Subcutaneous abdominal adipose tissue (tissue), 5 donors: ENCODE measurements around the gene OXSR1.
"Not testable (repeated sequence)": the region's sequence is repeated elsewhere in the genome, so short reads cannot be mapped to it uniquely, and the experiment has no call there.

Source experiments
- H3K27ac ChIP-seq: one replicate; pipeline ENCODE4 v1.7.0; 2013; ENCODE audit warnings: low read depth, mild to moderate bottlenecking, inconsistent platforms, low read length, moderate library complexity
- H3K27me3 ChIP-seq, 5 donors: one replicate each; pipeline ENCODE4 v1.7.0; 2013; ENCODE audit warnings: low read length in 5 of 5, inconsistent platforms in 1 of 5; ENCODE audit not compliant: control insufficient read depth in 5 of 5, insufficient read depth in 4 of 5
- H3K36me3 ChIP-seq, 5 donors: one replicate each; pipeline ENCODE4 v1.7.0; 2013; ENCODE audit warnings: low read length in 5 of 5; ENCODE audit not compliant: control insufficient read depth in 5 of 5, insufficient read depth in 5 of 5
- H3K4me1 ChIP-seq, 5 donors: one replicate each; pipeline ENCODE4 v1.7.0; 2013; ENCODE audit warnings: low read length in 5 of 5, mild to moderate bottlenecking in 3 of 5, moderate library complexity in 1 of 5; ENCODE audit not compliant: control insufficient read depth in 5 of 5, insufficient read depth in 5 of 5
- H3K4me3 ChIP-seq, 5 donors: one replicate each; pipeline ENCODE4 v1.7.0; 2013; ENCODE audit warnings: low read length in 5 of 5, low read depth in 1 of 5
- H3K9ac ChIP-seq, 5 donors: one replicate each; pipeline ENCODE4 v1.7.0; 2013; ENCODE audit warnings: low read length in 5 of 5, mild to moderate bottlenecking in 4 of 5, moderate library complexity in 3 of 5
- H3K9me3 ChIP-seq, 5 donors: one replicate each; pipeline ENCODE4 v1.7.0; 2013; ENCODE audit warnings: low read length in 5 of 5; ENCODE audit not compliant: control insufficient read depth in 5 of 5
- donor health status: healthy.
- donor health status: healthy.
- donor health status: healthy.
- donor health status: healthy.
- donor health status: healthy.

Gene OXSR1

DNA sequence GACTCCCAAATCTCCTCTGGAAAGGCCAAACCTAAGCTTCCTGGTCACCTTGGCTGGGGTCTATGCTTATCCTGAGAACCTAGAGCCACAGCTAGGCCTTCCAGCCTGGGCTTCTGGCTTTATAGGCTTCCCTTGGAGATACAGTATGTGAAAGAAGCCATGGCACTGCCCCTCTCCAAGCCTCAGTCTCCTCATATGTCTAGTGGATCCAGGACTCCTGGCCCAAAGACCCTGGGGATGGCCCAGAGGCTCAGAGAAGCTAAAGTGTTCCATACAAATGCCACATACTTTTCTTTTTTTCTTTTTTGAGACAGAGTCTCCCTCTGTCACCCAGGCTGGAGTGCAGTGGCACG lies 37.1 kb upstream of the OXSR1 start:
- no peaks in the 10 kb centered on the region for H3K9me3 ChIP-seq
- H3K36me3 ChIP-seq = peaks cover 7 to 98% (median 90%) of the 10 kb centered on the region in 5 donors
- H3K27ac ChIP-seq = no peak overlapping the region
- no peak overlapping the region for H3K9ac ChIP-seq
- H3K27me3 ChIP-seq = no peaks in the 10 kb centered on the region
- no peak overlapping the region for H3K4me3 ChIP-seq
- H3K4me1 ChIP-seq = peaks cover 0 to 38% (median 27%) of the 10 kb centered on the region in 5 donors

DNA sequence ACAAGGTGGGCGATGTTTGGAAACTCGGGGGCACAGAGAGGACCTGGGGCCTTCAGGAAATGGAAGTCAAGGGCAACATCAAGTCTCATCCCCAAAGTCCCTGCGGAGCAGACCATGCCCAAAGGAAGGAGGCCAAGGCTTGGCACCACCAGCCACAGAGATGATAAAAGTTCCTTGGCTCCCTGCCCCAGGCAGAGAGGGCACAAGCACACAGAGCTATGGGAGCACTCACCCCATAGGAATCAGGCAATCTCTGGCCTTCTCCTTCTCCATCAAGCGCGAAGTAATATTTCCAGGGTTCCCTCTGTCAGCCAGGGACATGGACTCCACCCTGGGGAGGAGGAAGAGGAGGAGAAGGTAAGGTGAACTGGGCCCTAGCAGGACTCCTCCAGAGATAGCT lies 36.3 kb upstream of the OXSR1 start:
- Histone ChIP-seq H3K9me3 (no peaks in the 10 kb centered on the region), H3K27ac (peak overlapping the region; percentile 49), H3K9ac (peak overlapping the region in 2 of 5 donors; percentile 7 to 38), H3K4me3 (peak overlapping the region in 1 of 5 donors; percentile 10), H3K36me3 (peaks cover 7 to 99% (median 90%) of the 10 kb centered on the region in 5 donors), H3K4me1 (peaks cover 0 to 46% (median 35%) of the 10 kb centered on the region in 5 donors), H3K27me3 (no peaks in the 10 kb centered on the region)

DNA sequence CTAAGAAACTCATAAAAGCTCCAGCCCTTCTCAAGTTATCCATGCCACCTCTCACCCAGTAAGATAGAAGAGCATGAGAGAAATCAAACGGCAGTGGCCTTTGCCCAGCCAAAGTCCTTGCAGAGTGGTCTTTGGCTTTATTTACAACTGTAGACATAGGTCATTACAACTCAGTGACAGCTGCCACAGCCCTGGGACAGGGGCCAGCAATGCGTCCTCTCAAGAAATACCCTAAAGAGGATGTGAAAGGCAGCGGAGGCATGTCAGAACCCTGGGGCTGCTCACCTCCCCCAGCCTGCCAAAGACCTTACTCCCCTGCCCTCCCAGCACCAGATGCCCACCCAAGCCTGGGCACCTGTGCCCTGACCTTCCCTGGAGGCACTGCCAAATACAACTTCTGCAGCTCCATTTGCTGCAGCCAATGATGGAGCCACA lies 34.7 kb upstream of the OXSR1 start:
- Histone ChIP-seq H3K9me3 (no peaks in the 10 kb centered on the region), H3K4me3 (no peak overlapping the region), H3K9ac (no peak overlapping the region), H3K4me1 (peaks cover 0 to 61% (median 49%) of the 10 kb centered on the region in 5 donors), H3K27ac (no peak overlapping the region), H3K27me3 (no peaks in the 10 kb centered on the region), H3K36me3 (peaks cover 0 to 91% (median 80%) of the 10 kb centered on the region in 5 donors)

DNA sequence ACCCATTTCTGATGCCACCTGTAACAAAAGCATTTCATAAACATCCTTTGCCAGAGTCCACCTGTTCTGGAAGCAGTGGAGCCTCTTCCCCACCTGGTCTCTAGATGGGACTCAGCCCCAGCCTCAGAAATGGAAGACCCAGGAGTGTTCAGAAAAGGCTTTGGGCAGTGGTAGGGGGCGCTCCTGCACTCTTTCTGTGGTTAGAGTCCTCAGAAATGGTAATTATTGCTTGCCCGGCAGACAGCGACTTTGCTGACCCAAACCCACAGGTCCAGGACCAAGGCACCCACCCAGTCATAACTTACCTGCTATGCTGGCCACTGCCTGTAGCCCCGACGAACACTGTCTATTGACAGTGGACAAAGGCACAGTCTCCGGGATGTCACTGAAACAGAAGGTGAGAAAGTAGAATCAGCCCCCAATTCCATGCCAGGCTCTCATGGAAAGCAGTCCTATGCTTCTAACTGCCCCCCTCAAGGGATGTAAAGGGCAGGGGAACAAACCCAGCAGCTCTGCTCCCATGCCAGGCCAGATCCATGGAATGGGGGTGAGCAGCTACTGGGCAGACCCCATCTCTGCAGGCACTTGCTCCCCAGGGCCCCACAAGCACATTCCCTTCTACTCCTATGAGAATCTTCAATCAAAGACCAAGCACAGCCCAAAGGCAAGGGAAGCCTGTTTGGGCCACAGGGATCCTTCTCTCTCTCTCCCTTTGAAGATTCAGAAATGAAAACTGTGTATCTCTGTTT lies 33.5 kb upstream of the OXSR1 start:
- Histone ChIP-seq H3K27ac (peak overlapping the region; percentile 37), H3K9ac (peak overlapping the region in 2 of 5 donors; percentile 2 to 27), H3K36me3 (peaks cover 0 to 80% (median 68%) of the 10 kb centered on the region in 5 donors), H3K4me3 (no peak overlapping the region), H3K9me3 (no peaks in the 10 kb centered on the region), H3K27me3 (no peaks in the 10 kb centered on the region), H3K4me1 (peaks cover 2 to 70% (median 60%) of the 10 kb centered on the region in 5 donors)

DNA sequence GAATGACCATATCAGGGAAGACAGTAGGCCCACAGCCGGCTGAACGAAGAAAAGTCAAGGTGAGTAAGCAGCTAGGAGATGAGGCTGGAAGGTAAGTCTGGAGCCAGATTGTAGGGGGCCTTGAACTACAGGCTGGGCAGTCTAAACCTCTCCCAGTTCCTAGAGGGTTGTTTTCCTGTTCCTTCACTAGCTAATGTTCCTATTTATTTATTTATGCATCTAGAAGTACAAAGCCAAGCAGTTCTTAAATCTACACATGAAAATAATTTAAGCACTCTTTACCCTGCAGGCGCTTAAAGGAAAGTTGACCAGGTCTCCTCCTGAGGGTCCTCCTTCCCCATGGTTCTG lies 32.2 kb upstream of the OXSR1 start:
- Histone ChIP-seq H3K27ac (peak overlapping the region; percentile 76), H3K9me3 (no peaks in the 10 kb centered on the region), H3K27me3 (peaks cover 0 to 3% (median 0%) of the 10 kb centered on the region in 5 donors), H3K4me3 (no peak overlapping the region), H3K9ac (peak overlapping the region in 1 of 5 donors; percentile 64), H3K4me1 (peaks cover 8 to 77% (median 68%) of the 10 kb centered on the region in 5 donors), H3K36me3 (peaks cover 0 to 66% (median 54%) of the 10 kb centered on the region in 5 donors)

DNA sequence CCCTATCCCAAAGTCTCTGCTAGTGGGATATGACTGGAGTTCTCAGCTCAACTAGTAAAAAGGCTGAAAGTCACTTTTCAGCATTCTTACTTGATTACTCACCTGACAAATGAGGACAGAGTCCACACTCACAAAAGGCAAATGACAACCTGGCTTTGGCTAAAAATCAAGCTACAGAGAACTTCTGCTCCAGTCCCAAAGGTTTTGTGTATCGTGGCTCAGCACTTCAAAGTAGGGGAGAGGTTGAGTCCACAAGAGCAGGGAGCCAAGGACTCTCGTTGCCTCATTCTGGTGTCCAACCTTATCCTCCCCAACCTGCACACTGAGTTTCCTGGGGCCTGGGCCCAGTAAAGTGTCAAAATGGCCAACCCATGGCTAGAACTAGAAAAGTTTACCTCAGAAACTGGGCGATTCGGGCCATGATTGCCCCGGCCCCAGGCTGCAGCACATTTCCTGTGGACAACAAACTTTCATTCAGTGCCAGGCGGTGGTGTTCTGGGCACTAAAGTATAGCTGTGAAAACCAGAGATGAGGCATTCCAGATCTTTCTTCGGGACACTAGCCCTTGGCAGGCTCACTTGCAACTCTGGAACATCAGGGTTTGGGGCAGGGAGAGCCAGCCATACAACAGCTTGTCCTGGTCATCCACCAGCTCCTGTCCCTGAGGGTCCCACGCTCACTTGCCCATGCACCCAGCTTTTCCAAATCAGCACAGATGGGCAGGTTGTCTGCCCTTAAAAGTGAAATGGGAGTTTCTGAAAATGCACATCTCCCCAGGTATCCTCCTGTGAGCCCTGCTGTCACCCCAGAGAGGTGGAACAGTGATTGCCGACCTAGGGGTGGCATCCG lies 31.6 kb upstream of the OXSR1 start:
- Histone ChIP-seq H3K9me3 (no peaks in the 10 kb centered on the region), H3K4me1 (peaks cover 8 to 80% (median 71%) of the 10 kb centered on the region in 5 donors), H3K27ac (peak overlapping the region; percentile 81), H3K27me3 (peaks cover 0 to 3% (median 0%) of the 10 kb centered on the region in 5 donors), H3K4me3 (no peak overlapping the region), H3K9ac (peak overlapping the region in 1 of 5 donors; percentile 64), H3K36me3 (peaks cover 0 to 61% (median 50%) of the 10 kb centered on the region in 5 donors)

DNA sequence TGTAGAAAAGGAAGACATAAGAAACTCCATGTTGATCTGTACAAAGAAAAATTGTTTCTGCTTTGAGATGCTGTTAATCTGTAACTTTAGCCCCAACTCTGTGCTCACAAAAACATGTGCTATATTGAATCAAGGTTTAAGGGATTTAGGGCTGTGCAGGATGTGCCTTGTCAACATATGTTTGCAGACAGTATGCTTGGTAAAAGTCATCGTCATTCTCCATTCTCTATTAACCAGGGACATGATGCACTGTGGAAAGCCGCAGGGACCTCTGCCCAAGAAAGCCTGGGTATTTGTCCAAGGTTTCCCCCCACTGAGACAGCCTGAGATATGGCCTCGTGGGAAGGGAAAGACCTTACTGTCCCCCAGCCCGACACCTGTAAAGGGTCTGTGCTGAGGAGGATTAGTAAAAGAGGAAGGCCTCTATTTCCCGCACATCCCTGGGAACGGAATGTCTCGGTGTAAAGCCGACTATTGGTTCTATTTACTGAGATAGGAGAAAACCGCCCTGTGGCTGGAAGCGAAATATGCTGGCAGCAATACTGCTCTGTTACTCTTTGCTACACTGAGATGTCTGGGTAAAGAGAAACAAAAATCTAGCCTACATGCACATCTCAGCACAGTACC lies 30.7 kb upstream of the OXSR1 start:
- H3K9me3 ChIP-seq, H3K27me3 ChIP-seq, H3K4me3 ChIP-seq, H3K9ac ChIP-seq: not testable (repeated sequence)
- Histone ChIP-seq H3K4me1 (peaks cover 12 to 82% (median 71%) of the 10 kb centered on the region in 5 donors), H3K36me3 (peaks cover 0 to 52% (median 43%) of the 10 kb centered on the region in 5 donors), H3K27ac (peak overlapping the region; percentile 81)

DNA sequence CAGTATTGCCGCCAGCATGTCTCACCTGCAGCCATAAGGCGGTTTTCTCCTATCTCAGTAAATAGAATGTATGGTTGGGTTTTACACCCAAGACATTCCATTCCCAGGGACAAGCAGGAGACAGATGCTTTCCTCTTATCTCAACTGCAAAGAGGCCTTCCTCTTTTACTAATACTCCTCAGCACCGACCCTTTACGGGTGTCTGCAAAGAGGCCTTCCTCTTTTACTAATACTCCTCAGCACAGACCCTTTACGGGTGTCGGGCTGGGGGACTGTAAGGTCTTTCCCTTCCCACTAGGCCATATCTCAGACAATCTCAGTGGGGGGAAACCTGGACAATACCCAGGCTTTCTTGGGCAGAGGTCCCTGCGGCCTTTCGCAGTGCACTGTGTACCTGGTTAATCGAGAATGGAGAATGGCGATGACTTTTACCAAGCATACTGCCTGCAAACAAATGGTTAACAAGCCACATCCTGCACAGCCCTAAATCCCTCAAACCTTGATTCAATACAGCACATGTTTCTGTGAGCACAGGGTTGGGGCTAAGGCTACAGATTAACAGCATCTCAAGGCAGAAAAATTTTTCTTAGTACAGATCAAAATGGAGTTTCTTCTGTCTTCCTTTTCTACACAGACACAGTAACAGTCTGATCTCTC lies 29.6 kb upstream of the OXSR1 start:
- H3K4me3 ChIP-seq = peak overlapping the region; percentile 84 to 94 (median 91)
- peaks cover 0 to 47% (median 39%) of the 10 kb centered on the region in 5 donors for H3K36me3 ChIP-seq
- H3K27me3 ChIP-seq, H3K9me3 ChIP-seq: not testable (repeated sequence)
- H3K9ac ChIP-seq = peak overlapping the region; percentile 68 to 93 (median 89)
- peaks cover 16 to 82% (median 66%) of the 10 kb centered on the region in 5 donors for H3K4me1 ChIP-seq
- peak overlapping the region; percentile 98 for H3K27ac ChIP-seq

DNA sequence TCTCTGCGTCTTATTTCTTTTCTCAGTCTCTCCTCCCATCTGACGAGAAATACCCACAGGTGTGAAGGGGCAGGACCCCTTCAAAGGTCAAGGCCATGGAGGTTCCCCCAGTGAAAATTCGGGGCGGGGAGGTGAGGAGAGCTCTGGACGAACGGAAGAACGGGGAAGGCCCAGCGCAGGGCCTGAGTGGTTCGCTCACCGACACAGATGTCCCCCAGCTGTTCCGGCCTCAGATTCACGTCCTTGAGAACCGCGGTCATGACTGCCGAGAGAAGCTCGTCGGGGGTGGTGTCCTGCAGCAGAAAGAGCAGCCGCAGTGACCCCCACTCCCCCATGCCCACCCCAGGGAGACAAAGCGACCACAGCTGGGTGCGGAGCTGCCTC lies 29.0 kb upstream of the OXSR1 start:
- H3K36me3 ChIP-seq = peaks cover 0 to 47% (median 39%) of the 10 kb centered on the region in 5 donors
- H3K4me1 ChIP-seq = peaks cover 16 to 79% (median 63%) of the 10 kb centered on the region in 5 donors
- peaks cover 0 to 3% (median 0%) of the 10 kb centered on the region in 5 donors for H3K27me3 ChIP-seq
- peak overlapping the region; percentile 68 to 93 (median 89) for H3K9ac ChIP-seq
- peak overlapping the region; percentile 84 to 94 (median 91) for H3K4me3 ChIP-seq
- peak overlapping the region; percentile 98 for H3K27ac ChIP-seq
- no peaks in the 10 kb centered on the region for H3K9me3 ChIP-seq
